K562 (cell line): ENCODE measurements around the gene GRXCR1. TPM values are rescaled to one million over a fixed set of nuclear protein-coding genes. Genes with fewer than 3 reads are reported as not detected.

Experiments used
- ATAC-seq: fragments of 200-7000 bp; cut with Tn5 transposase; 3 replicates; pipeline ENCODE4 v1.9.1; 2020; ENCODE audit warnings: moderate library complexity
- BruUV-seq: library from RNA; stranded (reverse); fragments of 400-500 nt; replicated peaks from 2 replicates; lab custom pipeline; 2021; lab: Mats Ljungman, UMichigan
- CTCF ChIA-PET: fragments of 300-600 bp; formaldehyde crosslinking; extraction: SDS; loops from one replicate; lab custom pipeline; 2021; ENCODE audit warnings: low intra/inter-chr PET ratio; lab: Yijun Ruan, JAX
- POLR2A ChIA-PET: fragments of 300-600, 350-650 bp; sonication (Branson Sonifier 250); formaldehyde crosslinking; extraction: SDS; loops from one replicate; lab custom pipeline; 2021; ENCODE audit warnings: antibody characterized with exemption, inconsistent platforms; lab: Yijun Ruan, JAX
- DNase-seq, 4 experiments: peaks; one replicate each; pipeline versions ENCODE4 v3.0.0 to v3.0.0-alpha.2; 2011 to 2018; ENCODE audit warnings: low spot score in 3 of 4, mixed read lengths in 3 of 4; ENCODE audit errors: extremely low read depth in 1 of 4
- FAIRE-seq: peaks from 2 replicates; lab custom pipeline; 2011; peaks lifted over from hg19 to GRCh38; lab: Jason Lieb, UNC
- H2AFZ ChIP-seq: 2 replicates; pipeline ENCODE4 v1.6.0; 2011; ENCODE audit warnings: low read depth, low read length, control low read depth, inconsistent platforms
- H3K27ac ChIP-seq: fragments of 200-600 bp; 3 replicates; pipeline ENCODE4 v1.8.0; 2011; ENCODE audit warnings: low read depth, mild to moderate bottlenecking, control low read depth, inconsistent platforms, low read length, moderate library complexity, mixed read lengths; ENCODE audit errors: extremely low read depth
- H3K27me3 ChIP-seq, 2 experiments: fragments of 300-600 bp in 1 of 2; 2 replicates in 1 of 2; 3 replicates in 1 of 2; pipeline versions ENCODE4 v1.6.0 to v1.8.0; 2011; ENCODE audit warnings: inconsistent platforms in 2 of 2, low read length in 2 of 2, mild to moderate bottlenecking in 1 of 2, mixed read lengths in 1 of 2, moderate library complexity in 1 of 2; ENCODE audit not compliant: control insufficient read depth in 2 of 2, insufficient read depth in 2 of 2
- H3K36me3 ChIP-seq: fragments of 300-600 bp; 3 replicates; pipeline ENCODE4 v1.8.0; 2011; ENCODE audit warnings: mild to moderate bottlenecking, low read length, inconsistent platforms; ENCODE audit not compliant: control insufficient read depth, insufficient read depth
- H3K4me1 ChIP-seq, 2 experiments: fragments of 200-600 bp in 1 of 2; replicated peaks in 1 of 2; 2 replicates in 1 of 2; 3 replicates in 1 of 2; pipeline versions ENCODE4 v1.5.1 to v1.8.0; 2011; ENCODE audit warnings: inconsistent platforms in 2 of 2, low read length in 2 of 2, mild to moderate bottlenecking in 1 of 2, mixed read lengths in 1 of 2, moderate library complexity in 1 of 2; ENCODE audit not compliant: control insufficient read depth in 2 of 2, insufficient read depth in 2 of 2
- H3K4me2 ChIP-seq: 2 replicates; pipeline ENCODE4 v1.6.1; 2011; ENCODE audit warnings: low read length, control low read depth, inconsistent platforms, mixed read lengths; ENCODE audit not compliant: insufficient read depth
- H3K4me3 ChIP-seq: fragments of 200-600 bp; sonication (generic), shearing (Covaris generic); 2 replicates; pipeline ENCODE4 v1.5.1; 2016; ENCODE audit warnings: control low read depth, inconsistent platforms
- H3K79me2 ChIP-seq: fragments of 200-600 bp; 3 replicates; pipeline ENCODE4 v1.8.0; 2011; ENCODE audit warnings: low read length, inconsistent platforms; ENCODE audit not compliant: control insufficient read depth, insufficient read depth
- H3K9ac ChIP-seq, 2 experiments: 2 replicates each; pipeline versions ENCODE4 v1.6.0 to v1.6.1; 2011; ENCODE audit warnings: low read depth in 2 of 2, low read length in 2 of 2, control low read depth in 1 of 2, inconsistent platforms in 1 of 2, mild to moderate bottlenecking in 1 of 2, mixed read lengths in 1 of 2; ENCODE audit not compliant: insufficient read depth in 1 of 2
- H3K9me1 ChIP-seq: one replicate; pipeline ENCODE4 v1.6.0; 2011; ENCODE audit warnings: inconsistent platforms, mild to moderate bottlenecking, low read length, moderate library complexity; ENCODE audit not compliant: control insufficient read depth, insufficient read depth
- H3K9me3 ChIP-seq: replicated peaks from 2 replicates; pipeline ENCODE4 v1.5.1; 2011; ENCODE audit warnings: low read depth, low read length, inconsistent platforms; ENCODE audit not compliant: control insufficient read depth, insufficient read depth
- H4K20me1 ChIP-seq: replicated peaks from 2 replicates; pipeline ENCODE4 v1.6.1; 2011; ENCODE audit warnings: low read length, inconsistent platforms, mixed read lengths; ENCODE audit not compliant: control insufficient read depth, insufficient read depth
- BMI1 ChIP-seq: fragments of 150-350 bp; IDR thresholded peaks from 2 replicates; pipeline ENCODE4 v1.6.1; 2014; ENCODE audit warnings: low read length
- GATAD2A ChIP-seq: fragments of 450-650 bp; IDR thresholded peaks from 2 replicates; pipeline ENCODE4 v1.6.1; 2017
- HDAC3 ChIP-seq: fragments of 450-650 bp; IDR thresholded peaks from 2 replicates; pipeline ENCODE4 v1.6.1; 2018; ENCODE audit warnings: borderline replicate concordance, mild to moderate bottlenecking, moderate library complexity; ENCODE audit not compliant: partially characterized antibody
- PHF20 ChIP-seq: fragments of 450-650 bp; IDR thresholded peaks from 2 replicates; pipeline ENCODE4 v1.6.1; 2018; ENCODE audit not compliant: partially characterized antibody
- SMAD1 ChIP-seq: fragments of 150-350 bp; IDR thresholded peaks from 2 replicates; pipeline ENCODE4 v1.6.1; 2014; ENCODE audit warnings: low read length, low read depth; ENCODE audit not compliant: partially characterized antibody
- ZNF316 ChIP-seq: fragments of 450-650 bp; IDR thresholded peaks from 2 replicates; pipeline ENCODE4 v1.6.1; 2016
- WGBS: fragments of 100-300 bp; shearing (Covaris generic); methylation state at CpG from one replicate; pipeline ENCODE4 v1.1.6; 2016; ENCODE audit warnings: low coverage, mixed read lengths; ENCODE audit not compliant: insufficient coverage; ENCODE audit errors: missing lambda C conversion rate; 5-methylcytosine and 5-hydroxymethylcytosine counted together
- in situ Hi-C: fragments of 300-500 bp; cut with MboI; formaldehyde crosslinking; loops from 4 replicates; pipeline ENCODE4 v1.15.0; 2018; ENCODE audit warnings: inconsistent platforms, mixed read lengths
- intact Hi-C: fragments of 100-400 bp; cut with micrococcal nuclease; formaldehyde crosslinking; loops from 2 replicates; pipeline ENCODE4 v1.14.2; 2022
- polyA plus RNA-seq, 8 experiments: library from polyadenylated mRNA; depleted of rRNA in 4 of 8; stranded (reverse) in 5 of 8; unstranded in 3 of 8; fragments of >200 nt; fragmentation: Nextera tagmentation in 2 of 8; fragmentation: Illumina TruSeq in 1 of 8; extraction: Ambion mirVana in 2 of 8; extraction: Trizol in 1 of 8; gene quantifications; 2 replicates each; pipeline versions ENCODE4 v1.2.1 to v1.2.3, GENCODE V29; 2011 to 2014; ENCODE audit warnings: inconsistent platforms in 1 of 8, missing spikeins in 1 of 8
- total RNA-seq, 7 experiments: library from RNA; depleted of rRNA in 6 of 7; stranded (reverse); fragments of >200 nt in 6 of 7; fragmentation: Illumina TruSeq in 2 of 7; extraction: Trizol in 2 of 7; gene quantifications; 2 replicates each; pipeline versions ENCODE4 v1.2.1 to v1.2.3, GENCODE V29; 2011 to 2021; ENCODE audit warnings: low replicate concordance in 1 of 7
- TF ChIP-seq, protein P1 (sequence below): fragments of 250-450 bp; sonication (Bioruptor Pico); IDR thresholded peaks from 2 replicates; pipeline ENCODE4 v1.9.0; 2021; ENCODE audit warnings: mild to moderate bottlenecking, inconsistent platforms
- TF ChIP-seq, protein P2 (sequence below): sonication (generic); formaldehyde crosslinking; IDR thresholded peaks from 2 replicates; pipeline ENCODE4 v1.5.0; 2020; ENCODE audit warnings: missing genetic modification reagents
- TF ChIP-seq, protein P3 (sequence below): fragments of 250-450 bp; sonication (Bioruptor Pico); IDR thresholded peaks from 2 replicates; pipeline ENCODE4 v1.4.0; 2020; ENCODE audit warnings: borderline replicate concordance
- TF ChIP-seq, protein P4 (sequence below): fragments of 450-650 bp; IDR thresholded peaks from 2 replicates; pipeline ENCODE4 v1.6.1; 2017; ENCODE audit warnings: antibody characterized with exemption
- TF ChIP-seq, protein P5 (sequence below), 2 experiments: fragments of 150-350 bp in 1 of 2; IDR thresholded peaks; 2 replicates each; pipeline ENCODE4 v1.6.1; 2012 to 2016; ENCODE audit warnings: low read depth in 2 of 2, low read length in 2 of 2, mild to moderate bottlenecking in 1 of 2, moderate library complexity in 1 of 2

Gene GRXCR1
- total and polyA plus RNA-seq, 9 of the 15 experiments (the other 6 are each of a cell fraction or from before 2014, with no cell fraction given), result not detected

DNA sequence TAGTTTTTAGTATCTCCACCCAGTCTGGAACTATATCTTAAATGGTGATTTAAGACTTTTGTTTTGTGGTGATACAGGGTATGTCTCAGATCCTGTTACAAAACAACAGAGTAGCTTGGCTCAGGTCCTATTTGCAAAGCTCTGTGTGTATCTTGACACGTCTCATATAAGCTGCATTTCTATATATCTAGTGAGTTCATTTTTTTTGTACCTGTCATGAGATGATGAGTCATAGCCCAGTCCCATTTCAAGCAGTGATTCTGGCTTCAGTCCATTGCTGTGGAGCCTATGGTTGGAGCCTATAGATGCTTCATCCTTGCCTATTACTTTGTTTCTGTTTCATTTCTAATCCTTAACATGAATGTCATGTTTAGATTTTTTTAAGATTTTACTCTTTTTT, 23.0 kb downstream of the GRXCR1 start:
- DNase-seq (no peak), ATAC-seq (no peak), FAIRE-seq (no peak)
- no peak overlapping the region for H2AFZ ChIP-seq
- H3K27ac ChIP-seq, result no peak overlapping the region
- POLR2A ChIA-PET, result no interaction called here
- WGBS, result 8% methylated on average over 1 of the region's 1 CpG
- H3K79me2 ChIP-seq, result no peaks in the 10 kb centered on the region
- H3K9me3 ChIP-seq, result no peaks in the 10 kb centered on the region
- in situ Hi-C loops, result no loop called here
- H3K4me3 ChIP-seq, result no peak overlapping the region
- no peaks in the 10 kb centered on the region for H3K4me1 ChIP-seq
- intact Hi-C loops, result no loop called here
- CTCF ChIA-PET, result no interaction called here
- no peaks in the 10 kb centered on the region for H3K27me3 ChIP-seq
- H3K9ac ChIP-seq, result no peak overlapping the region
- no peak overlapping the region for H3K4me2 ChIP-seq
- no peaks in the 10 kb centered on the region for H3K9me1 ChIP-seq
- no peaks in the 10 kb centered on the region for H4K20me1 ChIP-seq
- BruUV-seq, result no TSS peak
- H3K36me3 ChIP-seq, result no peaks in the 10 kb centered on the region
- TF ChIP-seq, protein P1, sequence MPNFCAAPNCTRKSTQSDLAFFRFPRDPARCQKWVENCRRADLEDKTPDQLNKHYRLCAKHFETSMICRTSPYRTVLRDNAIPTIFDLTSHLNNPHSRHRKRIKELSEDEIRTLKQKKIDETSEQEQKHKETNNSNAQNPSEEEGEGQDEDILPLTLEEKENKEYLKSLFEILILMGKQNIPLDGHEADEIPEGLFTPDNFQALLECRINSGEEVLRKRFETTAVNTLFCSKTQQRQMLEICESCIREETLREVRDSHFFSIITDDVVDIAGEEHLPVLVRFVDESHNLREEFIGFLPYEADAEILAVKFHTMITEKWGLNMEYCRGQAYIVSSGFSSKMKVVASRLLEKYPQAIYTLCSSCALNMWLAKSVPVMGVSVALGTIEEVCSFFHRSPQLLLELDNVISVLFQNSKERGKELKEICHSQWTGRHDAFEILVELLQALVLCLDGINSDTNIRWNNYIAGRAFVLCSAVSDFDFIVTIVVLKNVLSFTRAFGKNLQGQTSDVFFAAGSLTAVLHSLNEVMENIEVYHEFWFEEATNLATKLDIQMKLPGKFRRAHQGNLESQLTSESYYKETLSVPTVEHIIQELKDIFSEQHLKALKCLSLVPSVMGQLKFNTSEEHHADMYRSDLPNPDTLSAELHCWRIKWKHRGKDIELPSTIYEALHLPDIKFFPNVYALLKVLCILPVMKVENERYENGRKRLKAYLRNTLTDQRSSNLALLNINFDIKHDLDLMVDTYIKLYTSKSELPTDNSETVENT (CRISPR knock-in tag), result no peak
- TF ChIP-seq ZNF316 (no peak), SMAD1 (no peak), GATAD2A (no peak), PHF20 (no peak), HDAC3 (no peak), BMI1 (no peak)
- TF ChIP-seq, protein P2, sequence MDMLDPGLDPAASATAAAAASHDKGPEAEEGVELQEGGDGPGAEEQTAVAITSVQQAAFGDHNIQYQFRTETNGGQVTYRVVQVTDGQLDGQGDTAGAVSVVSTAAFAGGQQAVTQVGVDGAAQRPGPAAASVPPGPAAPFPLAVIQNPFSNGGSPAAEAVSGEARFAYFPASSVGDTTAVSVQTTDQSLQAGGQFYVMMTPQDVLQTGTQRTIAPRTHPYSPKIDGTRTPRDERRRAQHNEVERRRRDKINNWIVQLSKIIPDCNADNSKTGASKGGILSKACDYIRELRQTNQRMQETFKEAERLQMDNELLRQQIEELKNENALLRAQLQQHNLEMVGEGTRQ (CRISPR knock-in tag), result no peak
- TF ChIP-seq, protein P3, sequence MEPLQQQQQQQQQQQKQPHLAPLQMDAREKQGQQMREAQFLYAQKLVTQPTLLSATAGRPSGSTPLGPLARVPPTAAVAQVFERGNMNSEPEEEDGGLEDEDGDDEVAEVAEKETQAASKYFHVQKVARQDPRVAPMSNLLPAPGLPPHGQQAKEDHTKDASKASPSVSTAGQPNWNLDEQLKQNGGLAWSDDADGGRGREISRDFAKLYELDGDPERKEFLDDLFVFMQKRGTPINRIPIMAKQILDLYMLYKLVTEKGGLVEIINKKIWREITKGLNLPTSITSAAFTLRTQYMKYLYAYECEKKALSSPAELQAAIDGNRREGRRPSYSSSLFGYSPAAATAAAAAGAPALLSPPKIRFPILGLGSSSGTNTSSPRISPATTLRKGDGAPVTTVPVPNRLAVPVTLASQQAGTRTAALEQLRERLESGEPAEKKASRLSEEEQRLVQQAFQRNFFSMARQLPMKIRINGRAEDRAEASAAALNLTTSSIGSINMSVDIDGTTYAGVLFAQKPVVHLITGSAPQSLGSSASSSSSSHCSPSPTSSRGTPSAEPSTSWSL (CRISPR knock-in tag), result no peak
- TF ChIP-seq, protein P4, sequence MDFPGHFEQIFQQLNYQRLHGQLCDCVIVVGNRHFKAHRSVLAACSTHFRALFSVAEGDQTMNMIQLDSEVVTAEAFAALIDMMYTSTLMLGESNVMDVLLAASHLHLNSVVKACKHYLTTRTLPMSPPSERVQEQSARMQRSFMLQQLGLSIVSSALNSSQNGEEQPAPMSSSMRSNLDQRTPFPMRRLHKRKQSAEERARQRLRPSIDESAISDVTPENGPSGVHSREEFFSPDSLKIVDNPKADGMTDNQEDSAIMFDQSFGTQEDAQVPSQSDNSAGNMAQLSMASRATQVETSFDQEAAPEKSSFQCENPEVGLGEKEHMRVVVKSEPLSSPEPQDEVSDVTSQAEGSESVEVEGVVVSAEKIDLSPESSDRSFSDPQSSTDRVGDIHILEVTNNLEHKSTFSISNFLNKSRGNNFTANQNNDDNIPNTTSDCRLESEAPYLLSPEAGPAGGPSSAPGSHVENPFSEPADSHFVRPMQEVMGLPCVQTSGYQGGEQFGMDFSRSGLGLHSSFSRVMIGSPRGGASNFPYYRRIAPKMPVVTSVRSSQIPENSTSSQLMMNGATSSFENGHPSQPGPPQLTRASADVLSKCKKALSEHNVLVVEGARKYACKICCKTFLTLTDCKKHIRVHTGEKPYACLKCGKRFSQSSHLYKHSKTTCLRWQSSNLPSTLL, result no peak
- TF ChIP-seq, protein P5, sequence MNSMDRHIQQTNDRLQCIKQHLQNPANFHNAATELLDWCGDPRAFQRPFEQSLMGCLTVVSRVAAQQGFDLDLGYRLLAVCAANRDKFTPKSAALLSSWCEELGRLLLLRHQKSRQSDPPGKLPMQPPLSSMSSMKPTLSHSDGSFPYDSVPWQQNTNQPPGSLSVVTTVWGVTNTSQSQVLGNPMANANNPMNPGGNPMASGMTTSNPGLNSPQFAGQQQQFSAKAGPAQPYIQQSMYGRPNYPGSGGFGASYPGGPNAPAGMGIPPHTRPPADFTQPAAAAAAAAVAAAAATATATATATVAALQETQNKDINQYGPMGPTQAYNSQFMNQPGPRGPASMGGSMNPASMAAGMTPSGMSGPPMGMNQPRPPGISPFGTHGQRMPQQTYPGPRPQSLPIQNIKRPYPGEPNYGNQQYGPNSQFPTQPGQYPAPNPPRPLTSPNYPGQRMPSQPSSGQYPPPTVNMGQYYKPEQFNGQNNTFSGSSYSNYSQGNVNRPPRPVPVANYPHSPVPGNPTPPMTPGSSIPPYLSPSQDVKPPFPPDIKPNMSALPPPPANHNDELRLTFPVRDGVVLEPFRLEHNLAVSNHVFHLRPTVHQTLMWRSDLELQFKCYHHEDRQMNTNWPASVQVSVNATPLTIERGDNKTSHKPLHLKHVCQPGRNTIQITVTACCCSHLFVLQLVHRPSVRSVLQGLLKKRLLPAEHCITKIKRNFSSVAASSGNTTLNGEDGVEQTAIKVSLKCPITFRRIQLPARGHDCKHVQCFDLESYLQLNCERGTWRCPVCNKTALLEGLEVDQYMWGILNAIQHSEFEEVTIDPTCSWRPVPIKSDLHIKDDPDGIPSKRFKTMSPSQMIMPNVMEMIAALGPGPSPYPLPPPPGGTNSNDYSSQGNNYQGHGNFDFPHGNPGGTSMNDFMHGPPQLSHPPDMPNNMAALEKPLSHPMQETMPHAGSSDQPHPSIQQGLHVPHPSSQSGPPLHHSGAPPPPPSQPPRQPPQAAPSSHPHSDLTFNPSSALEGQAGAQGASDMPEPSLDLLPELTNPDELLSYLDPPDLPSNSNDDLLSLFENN (IDR thresholded peaks at IDR 0.05; ENCODE audit: low read depth in 2 of 2, low read length in 2 of 2), result no peak
